C4-2B (cell line): Measurements from ENCODE around the gene C13orf42.

Experiments used
- ZFX ChIP-seq: fragments of 450-650 bp; IDR thresholded peaks from 2 replicates; pipeline ENCODE4 v1.6.1; 2017
- TF ChIP-seq, protein P1 (sequence below): fragments of 450-650 bp; conservative IDR thresholded peaks from 2 replicates; pipeline ENCODE4 v1.5.1; 2017; ENCODE audit warnings: mild to moderate bottlenecking

DNA sequence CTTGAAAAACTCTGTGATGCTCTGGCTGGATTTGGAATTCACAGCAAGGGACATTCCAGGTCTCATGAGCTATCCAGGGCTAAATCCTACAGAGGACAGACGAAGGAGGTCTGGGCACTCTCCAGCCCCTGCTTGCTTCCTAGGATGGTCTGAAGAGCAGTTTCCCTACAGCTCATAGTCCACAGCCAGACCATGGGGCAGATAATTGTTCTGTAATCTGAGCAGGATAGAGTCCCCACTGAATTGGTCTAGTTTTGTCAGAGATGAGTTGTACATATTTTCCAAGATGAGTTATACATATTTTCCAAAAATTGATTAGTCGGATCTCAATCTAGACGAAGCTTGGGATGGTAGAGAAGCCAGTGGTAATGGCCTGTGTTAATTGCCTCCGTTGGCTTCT, 75.6 kb downstream of the C13orf42 start:
- TF ChIP-seq, protein P1, sequence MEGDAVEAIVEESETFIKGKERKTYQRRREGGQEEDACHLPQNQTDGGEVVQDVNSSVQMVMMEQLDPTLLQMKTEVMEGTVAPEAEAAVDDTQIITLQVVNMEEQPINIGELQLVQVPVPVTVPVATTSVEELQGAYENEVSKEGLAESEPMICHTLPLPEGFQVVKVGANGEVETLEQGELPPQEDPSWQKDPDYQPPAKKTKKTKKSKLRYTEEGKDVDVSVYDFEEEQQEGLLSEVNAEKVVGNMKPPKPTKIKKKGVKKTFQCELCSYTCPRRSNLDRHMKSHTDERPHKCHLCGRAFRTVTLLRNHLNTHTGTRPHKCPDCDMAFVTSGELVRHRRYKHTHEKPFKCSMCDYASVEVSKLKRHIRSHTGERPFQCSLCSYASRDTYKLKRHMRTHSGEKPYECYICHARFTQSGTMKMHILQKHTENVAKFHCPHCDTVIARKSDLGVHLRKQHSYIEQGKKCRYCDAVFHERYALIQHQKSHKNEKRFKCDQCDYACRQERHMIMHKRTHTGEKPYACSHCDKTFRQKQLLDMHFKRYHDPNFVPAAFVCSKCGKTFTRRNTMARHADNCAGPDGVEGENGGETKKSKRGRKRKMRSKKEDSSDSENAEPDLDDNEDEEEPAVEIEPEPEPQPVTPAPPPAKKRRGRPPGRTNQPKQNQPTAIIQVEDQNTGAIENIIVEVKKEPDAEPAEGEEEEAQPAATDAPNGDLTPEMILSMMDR, result no peak
- TF ChIP-seq ZFX, result no peak
